ENCODE measurements around the gene AKAP6. TPM values are rescaled to one million over a fixed set of nuclear protein-coding genes. Genes with fewer than 3 reads are reported as not detected.
"Not testable (repeated sequence)": the region's sequence is repeated elsewhere in the genome, so short reads cannot be mapped to it uniquely, and the experiment has no call there.

AKAP6 gene
- total RNA-seq, 1 experiment from 2014 or later, result 0.96 TPM

DNA sequence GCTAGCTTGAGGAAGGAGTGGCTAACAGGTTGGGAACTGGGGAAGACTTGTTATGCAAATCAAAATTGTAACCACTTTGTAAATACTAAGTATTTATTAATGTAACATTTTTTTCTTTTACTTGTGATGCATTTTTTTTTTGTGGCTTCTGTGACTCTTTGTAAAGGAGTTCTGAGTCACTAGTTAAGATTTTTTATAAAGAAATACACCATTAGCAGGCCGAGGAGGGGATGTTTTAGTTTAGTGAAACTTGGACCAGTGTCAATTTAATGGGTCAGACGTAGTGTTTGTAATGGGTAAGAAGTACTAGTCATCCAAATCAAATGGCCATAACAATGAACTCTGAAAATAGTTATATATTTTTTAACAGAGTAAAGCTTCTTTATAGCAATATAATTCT lies 43.1 kb downstream of the AKAP6 start:
- peak; percentile 82 for DNase-seq (ENCODE audit: low read depth)

DNA sequence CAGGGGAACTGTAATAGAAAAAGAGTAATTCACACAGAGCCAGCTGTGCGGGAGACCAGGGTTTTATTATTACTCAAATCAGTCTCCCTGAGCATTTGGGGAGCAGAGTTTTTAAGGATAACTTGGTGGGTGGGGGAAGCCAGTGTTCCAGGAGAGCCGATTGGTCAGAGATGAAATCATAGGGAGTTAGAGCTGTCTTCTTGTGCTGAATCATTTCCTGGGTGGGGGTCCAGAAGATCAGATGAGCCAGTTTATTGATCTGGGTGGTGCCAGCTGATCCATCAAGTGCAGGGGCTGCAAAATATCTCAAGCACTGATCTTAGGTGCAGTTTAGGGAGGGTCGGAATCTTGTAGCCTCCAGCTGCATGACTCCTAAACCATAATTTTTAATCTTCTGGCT lies 44.1 kb downstream of the AKAP6 start:
- DNase-seq (ENCODE audit: low read depth), result not testable (repeated sequence)

- DNase-seq (ENCODE audit: low read depth), result peak; percentile 43
These were observed 45.1 kb downstream of the AKAP6 start for GRCh38 chr14:32374155-32374554.

DNA sequence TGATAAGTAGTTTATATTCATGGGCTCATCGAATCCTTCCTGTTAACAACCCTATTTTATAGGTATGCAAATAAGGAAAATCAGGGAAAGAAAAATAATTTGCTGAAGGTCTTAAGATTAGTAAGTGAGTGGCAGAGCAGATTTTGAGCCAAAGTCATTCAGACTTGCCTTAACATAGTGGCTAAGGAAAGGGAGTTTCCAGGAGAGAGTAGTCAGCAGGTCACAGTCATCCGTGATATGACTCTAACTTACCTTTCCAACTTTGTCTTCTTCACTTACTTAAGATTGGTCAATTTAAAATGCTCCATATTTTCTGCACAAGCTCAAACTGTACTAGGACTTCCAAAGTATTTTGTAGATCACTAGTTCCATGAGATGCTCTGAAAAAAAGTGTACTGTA lies 46.6 kb downstream of the AKAP6 start:
- no peak for DNase-seq (ENCODE audit: low read depth)

- no peak for DNase-seq (ENCODE audit: low read depth)
These were observed 48.0 kb downstream of the AKAP6 start for GRCh38 chr14:32377046-32377646.

- DNase-seq (ENCODE audit: low read depth), result no peak
These were observed 49.2 kb downstream of the AKAP6 start for GRCh38 chr14:32378284-32378683.

DNA sequence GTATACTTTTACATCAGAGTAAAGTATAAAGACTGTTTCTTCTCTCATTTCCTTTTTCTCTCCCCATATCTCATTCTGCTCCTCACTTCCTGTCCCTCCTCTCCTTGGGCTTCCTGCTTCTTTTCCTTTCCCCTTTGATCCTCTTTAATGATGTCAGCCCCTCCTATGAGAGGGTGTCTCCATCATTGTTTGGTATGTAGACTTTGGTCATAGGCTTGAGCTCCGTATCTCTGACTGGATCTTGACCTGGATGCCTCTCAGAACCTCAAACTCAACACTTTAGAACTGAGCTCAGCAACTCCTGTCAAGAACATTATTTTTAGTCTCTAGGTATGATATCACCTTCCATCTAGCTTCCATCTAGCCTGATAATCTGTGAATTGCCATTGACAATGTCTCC lies 50.3 kb downstream of the AKAP6 start:
- no peak for DNase-seq (ENCODE audit: low read depth)

- no peak for DNase-seq (ENCODE audit: low read depth)
These were observed 52.8 kb downstream of the AKAP6 start for GRCh38 chr14:32381869-32382268.

- peak; percentile 66 for DNase-seq (ENCODE audit: low read depth)
These were observed 53.6 kb downstream of the AKAP6 start for GRCh38 chr14:32382704-32383103.

- no peak for DNase-seq (ENCODE audit: low read depth)
These were observed 54.4 kb downstream of the AKAP6 start for GRCh38 chr14:32383364-32384009.

GRCh38 chr14:32384464-32384863 lies 55.4 kb downstream of the AKAP6 start:
- no peak for DNase-seq (ENCODE audit: low read depth)

GRCh38 chr14:32387295-32387694 lies 58.2 kb downstream of the AKAP6 start:
- not testable (repeated sequence) for DNase-seq (ENCODE audit: low read depth)

DNA sequence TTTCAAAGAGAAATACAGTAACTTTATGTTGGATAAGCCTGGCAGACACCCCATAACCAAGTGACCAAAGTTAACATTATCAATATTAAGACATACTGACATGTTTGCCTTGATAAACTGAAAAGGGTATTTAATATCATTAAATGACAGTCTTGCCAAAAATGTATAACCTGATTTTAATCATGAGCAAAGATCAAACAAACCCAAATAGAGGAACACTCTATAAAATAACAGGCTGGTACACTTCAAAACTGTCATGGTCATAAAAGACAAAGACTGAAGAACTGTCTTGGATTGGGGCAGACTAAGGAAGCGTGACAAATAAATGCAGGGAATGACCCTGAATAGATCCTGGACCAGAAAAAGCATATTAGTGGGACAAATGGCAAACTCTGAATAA lies 64.0 kb downstream of the AKAP6 start:
- DNase-seq (ENCODE audit: low read depth), result no peak

DNA sequence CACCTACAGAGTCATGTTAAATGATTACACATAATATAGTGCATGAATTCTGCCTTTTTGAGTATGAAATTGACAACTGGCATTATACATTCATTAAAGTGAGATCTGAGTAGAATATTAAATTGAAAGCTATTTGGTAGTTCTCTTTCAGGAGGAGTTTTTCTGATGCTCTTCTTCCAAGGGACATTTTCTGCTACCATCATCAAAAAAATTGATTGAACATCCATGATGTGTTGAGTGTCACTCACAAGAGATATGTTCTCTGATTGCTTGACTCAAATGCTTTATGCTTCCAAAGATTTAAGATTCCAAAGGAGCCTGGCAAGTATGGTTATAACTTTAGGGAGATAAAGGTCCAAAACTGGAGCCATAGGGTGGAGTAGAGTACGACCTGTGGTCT lies 64.9 kb downstream of the AKAP6 start:
- no peak for DNase-seq (ENCODE audit: low read depth)

DNA sequence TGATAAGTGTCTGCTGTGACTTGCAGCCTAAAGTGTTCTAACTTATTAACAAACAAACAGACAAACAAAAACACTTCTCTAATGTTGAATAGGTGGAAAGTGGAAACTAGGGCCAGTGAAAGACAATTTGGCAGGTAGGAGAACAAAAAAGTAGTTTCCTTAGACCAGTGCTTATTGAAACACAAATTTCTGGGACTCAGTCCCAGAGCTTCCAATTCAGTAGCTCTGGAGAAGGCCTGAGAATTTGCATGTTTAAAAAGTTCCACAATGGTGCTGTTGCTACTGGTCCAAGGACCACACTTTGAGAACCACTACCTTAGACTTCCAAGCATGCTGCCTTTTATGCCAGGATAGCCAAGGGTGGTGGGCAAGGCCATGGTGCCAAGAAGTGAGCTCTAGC lies 67.8 kb downstream of the AKAP6 start:
- no peak for DNase-seq (ENCODE audit: low read depth)

DNA sequence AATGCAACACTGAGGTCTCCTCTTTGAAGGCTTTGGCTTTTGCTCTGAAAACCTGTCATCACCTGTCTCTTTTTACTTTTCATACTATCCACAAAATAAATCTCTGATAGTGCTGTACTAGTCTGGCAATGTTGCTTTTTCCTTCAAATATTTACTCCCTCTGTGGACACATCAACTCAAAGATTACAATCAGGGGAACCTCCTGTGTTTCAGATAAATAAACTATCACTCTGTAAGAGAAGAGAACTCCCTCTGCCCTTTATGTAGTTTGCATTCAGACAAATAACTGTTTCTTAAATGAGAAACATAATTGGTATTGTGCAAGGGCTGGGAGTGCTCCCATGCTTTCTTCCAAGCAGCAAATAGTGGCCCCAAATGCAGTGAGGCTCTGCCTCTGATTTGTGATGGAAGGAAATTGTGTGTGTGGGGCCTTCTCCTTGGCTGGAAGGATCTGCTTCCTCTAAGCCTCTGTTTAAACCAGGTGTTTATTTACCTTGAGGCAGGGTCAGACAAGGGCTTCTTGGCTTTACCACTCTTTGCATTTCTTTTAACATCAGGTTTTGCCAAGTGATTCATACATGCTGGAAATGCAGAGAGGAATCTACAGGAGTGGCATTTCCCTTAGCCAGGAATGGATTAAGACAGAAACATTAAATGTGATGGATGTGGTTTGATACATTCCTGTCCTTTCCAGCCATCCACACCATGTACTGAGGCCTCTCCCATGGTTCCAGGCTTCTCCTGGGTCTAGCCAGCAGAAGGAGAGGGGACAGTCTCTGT lies 69.0 kb downstream of the AKAP6 start:
- DNase-seq (ENCODE audit: low read depth), result peak; percentile 79

DNA sequence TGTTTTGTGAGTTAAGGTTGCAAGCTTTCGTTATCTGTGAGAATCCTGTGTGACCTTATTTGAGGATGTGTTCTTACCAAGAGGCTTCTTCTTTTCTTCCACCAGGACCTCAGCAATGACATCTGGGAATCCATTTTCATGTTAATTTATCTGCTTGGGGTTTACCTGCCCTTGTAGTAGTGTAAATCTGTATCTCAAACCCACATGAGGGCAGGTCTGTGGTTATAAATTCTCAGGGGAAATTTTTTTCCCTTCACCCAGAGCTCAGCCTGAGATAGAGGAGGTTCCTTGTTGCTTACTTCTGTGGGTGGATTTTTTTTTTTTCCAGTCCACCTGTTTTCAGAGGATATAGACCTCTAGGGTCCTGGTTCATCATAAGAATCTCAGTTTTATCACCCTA lies 70.8 kb downstream of the AKAP6 start:
- DNase-seq (ENCODE audit: low read depth), result no peak

DNA sequence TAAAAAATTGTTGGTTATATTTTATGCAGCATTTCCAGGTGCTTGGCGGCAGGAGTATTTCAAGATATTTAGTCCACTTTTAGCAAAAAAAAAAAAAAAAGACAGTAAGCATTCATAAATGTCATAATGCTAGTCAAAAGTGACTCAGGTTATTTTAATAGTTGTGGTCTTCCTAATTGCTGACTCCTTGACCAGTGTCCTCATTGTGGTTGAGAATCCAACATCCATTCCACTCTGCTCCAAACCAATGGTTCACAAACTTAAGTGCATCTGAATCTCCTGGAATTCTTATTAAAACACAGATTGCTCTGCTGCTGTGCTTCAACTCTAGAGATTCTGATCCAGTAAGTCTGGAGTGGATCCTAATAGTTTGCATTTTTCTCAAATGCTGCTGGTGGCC lies 71.4 kb downstream of the AKAP6 start:
- peak; percentile 55 for DNase-seq (ENCODE audit: low read depth)

GRCh38 chr14:32403021-32403420 lies 73.9 kb downstream of the AKAP6 start:
- no peak for DNase-seq (ENCODE audit: low read depth)

GRCh38 chr14:32403688-32404087 lies 74.6 kb downstream of the AKAP6 start:
- peak; percentile 53 for DNase-seq (ENCODE audit: low read depth)

- DNase-seq (ENCODE audit: low read depth), result no peak
These were observed 75.9 kb downstream of the AKAP6 start for GRCh38 chr14:32404784-32405573.

DNA sequence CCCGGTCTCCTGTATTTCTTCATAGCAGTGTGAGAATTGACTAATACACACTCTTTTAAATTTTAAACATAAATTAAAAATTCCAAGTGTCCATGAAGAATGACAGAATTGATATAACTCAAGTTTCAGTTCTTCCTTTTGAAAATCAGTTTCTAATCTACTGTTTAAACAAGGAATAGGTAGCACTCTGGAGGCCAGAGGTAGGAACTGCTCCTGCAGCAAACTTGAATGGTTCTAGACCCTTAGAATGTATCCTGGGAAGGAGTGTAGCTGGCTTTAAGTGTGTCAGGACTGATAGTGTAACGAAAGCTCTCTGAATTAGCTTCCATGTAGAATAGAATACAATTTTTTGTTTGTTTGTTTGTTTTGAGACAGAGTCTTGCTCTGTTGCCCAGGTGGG lies 76.8 kb downstream of the AKAP6 start:
- DNase-seq (ENCODE audit: low read depth), result no peak
